Stimulated activated naive CD8-positive, alpha-beta T cell treated with anti-CD3 and anti-CD28 coated beads, Interleukin-15, Interleukin-2, amounts not matched to agents 100 U/mL and 50 U/mL, for 24 hours (primary cell): ENCODE measurements around the gene GALK2.
"Not testable (repeated sequence)": the region's sequence is repeated elsewhere in the genome, so short reads cannot be mapped to it uniquely, and the experiment has no call there.

Source experiments
- ATAC-seq: fragments of 150-1000 bp; cut with Tn5 transposase; one replicate; pipeline ENCODE4 v1.10.0; 2021
- DNase-seq: peaks from one replicate; pipeline ENCODE4 v3.0.0; 2021

The GALK2 gene

DNA sequence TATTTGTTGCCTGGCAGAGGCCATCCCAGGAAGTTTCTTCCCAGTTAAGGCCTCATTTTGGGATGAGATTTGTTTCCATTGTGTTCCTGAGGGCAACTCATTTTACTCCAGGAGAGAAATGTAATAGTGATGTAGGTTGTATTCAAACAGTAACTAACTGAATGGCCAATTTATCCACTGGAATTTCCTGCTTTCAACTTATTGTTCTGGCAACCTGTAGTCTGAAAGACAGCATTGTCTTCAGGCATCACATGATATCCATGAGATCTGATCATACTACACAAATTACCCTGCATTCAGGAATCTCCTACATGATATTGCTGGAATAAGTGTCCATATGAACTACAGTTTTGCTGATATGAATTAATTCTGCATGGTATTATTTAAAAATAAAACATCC is 173.5 kb downstream of the GALK2 start:
- DNase-seq (no peak), ATAC-seq (no peak)

DNA sequence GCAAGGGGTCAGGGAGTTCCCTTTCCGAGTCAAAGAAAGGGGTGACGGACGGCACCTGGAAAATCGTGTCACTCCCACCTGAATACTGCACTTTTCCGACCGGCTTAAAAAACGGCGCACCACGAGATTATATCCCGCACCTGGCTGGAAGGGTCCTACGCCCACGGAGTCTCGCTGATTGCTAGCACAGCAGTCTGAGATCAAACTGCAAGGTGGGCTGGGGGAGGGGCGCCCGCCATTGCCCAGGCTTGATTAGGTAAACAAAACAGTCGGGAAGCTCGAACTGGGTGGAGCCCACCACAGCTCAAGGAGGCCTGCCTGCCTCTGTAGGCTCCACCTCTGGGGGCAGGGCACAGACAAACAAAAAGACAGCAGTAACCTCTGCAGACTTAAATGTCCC is 184.4 kb downstream of the GALK2 start:
- not testable (repeated sequence) for ATAC-seq, DNase-seq

DNA sequence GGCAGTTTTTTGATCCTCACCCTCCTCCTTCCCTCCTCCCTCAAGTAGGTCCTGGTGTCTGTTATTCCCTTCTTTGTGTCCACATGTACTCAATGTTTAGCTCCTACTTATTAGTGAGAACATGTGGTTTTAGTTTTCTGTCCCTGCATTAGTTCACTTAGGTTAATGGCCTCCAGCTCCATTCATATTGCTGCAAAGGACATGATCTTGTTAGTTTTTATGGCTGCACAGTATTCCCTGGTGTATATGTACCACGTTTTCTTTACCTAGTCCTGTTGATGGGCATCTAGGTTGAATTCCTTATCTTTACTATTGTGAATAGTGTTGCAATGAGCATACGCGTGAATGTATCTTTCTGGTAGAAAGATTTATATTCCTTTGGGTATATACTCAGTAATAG is 191.3 kb downstream of the GALK2 start:
- DNase-seq, result no peak
- no peak for ATAC-seq

DNA sequence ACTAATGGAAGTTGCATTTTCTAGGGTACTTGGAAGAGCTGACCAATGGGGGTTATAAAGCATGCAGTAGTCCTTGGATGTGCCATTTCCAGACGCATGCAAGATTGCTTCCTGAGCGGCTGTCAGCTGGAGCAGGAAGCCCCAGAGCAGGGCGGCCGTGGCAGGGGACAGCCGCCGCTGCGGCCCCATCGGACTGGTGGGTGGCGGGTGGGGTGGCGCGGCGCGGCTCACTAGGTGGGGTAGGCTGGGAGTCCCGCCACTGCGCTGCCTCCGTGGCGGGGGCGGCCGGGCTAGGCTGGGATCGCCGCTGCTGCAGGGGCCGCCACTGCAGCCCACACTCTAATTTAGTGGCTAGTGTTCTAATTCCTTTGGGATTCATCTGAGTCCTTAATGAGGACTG is 196.4 kb downstream of the GALK2 start:
- ATAC-seq, result no peak
- DNase-seq, result no peak

DNA sequence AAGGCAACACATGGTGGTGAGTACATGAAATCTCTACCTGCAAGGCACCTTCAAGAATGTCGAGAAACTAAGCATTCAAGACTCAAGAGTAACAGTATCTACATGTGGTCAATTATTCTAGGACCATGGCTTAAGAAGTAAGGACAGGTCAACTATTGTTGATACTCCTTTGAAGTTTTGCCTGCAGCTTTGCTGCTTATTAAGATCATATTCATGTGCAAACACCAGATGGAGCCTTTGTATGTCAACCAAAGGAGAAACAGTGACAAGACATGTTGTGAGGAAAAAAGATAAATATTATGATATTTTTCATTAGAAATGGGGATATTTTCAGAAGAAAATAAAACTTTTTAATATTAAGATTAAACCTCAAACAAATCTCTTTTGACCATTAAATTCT is 200.7 kb downstream of the GALK2 start:
- DNase-seq (no peak), ATAC-seq (no peak)

DNA sequence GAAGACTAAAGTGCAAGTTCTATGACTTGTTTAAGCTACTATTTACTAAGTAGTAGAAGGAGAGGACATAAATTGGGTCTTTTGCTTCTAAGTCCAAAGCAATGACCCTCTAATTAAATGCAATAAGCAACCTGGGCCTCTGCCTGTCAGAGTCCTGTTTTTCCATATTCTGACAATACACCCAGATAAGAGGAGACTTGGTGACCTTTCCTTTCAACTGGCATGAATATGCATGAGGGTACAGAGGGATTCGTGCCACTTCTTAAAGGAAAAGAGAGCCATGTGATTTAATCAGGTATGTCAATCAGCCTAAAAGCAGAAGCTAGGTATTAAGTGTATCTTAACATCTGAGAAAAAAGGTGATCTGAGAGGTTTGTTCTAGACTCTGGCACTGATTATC is 202.3 kb downstream of the GALK2 start:
- DNase-seq, result no peak
- no peak for ATAC-seq

DNA sequence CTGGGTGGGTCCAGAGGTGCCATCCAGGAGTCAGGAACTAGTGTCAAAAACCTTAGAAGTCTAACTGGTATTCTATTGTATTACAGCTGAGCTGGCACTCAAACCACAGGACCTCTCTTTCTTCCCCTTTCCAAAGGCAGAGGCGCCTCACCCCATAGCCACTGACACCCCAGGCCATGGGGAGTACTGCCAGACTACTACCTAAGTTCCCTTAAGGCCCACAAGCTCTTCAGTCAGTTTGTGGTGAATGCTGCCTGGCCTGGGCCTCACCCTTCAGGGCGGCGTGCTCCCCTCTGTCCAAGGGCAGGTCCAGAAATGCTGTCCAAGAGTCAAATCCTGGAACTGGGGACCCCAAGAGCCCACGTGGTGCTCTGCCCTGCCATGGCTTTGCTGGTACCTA is 209.9 kb downstream of the GALK2 start:
- ATAC-seq (no peak), DNase-seq (no peak)

DNA sequence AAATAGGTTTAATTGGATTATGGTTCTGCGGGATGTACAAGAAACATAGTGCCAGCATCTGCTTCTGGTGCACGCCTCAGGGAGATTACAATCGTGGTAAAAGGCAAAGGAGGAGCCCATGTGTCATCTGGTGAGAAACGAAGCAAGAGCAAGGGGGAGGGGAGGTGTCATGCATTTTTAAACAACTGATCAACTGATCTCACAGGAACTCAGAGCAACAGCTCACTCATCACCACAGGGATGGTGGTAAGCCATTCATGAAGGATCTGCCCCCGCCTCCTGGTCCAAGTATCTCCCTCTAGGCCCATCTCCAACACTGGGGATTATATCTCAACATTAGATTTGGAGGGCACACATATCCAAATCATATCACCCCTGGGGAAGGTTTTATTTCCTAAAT is 210.9 kb downstream of the GALK2 start:
- ATAC-seq (no peak), DNase-seq (no peak)
